ENCODE measurements around the gene PDZD4.

GRCh38 chrX:153794018-153794896, 36.1 kb downstream of the PDZD4 start, which contains the start of the genes IDH3G and SSR4:
- TF ChIP-seq EZH2phosphoT487 (IDR thresholded peaks at IDR 0.05; ENCODE audit: insufficient read depth, low read depth) (no peak), EZH2 (IDR thresholded peaks at IDR 0.05; ENCODE audit: insufficient read depth, poor library complexity, severe bottlenecking) (no peak)

All from GM23248 (cell line).